ENCODE measurements around the gene UPK1A. TPM values are rescaled to one million over a fixed set of nuclear protein-coding genes. Genes with fewer than 3 reads are reported as not detected.
A peak's percentile ranks its signal among the peaks of the same experiment; 100 is the strongest.

Gene UPK1A
- total RNA-seq (2014; rRNA removed; shearing (Covaris generic)): not detected in 2 replicates
- not detected in 2 replicates for total RNA-seq (2022)
- Bru-seq, nascent RNA: percentile 17 among the genes with signal in this experiment
- BruChase-seq, experiment 1, labeled RNA remaining after a 6-hour chase: percentile 31 among the genes with signal in this experiment
- BruChase-seq, experiment 2, labeled RNA remaining after a 2-hour chase: percentile 30 among the genes with signal in this experiment
- long read RNA-seq: 0 reads

DNA sequence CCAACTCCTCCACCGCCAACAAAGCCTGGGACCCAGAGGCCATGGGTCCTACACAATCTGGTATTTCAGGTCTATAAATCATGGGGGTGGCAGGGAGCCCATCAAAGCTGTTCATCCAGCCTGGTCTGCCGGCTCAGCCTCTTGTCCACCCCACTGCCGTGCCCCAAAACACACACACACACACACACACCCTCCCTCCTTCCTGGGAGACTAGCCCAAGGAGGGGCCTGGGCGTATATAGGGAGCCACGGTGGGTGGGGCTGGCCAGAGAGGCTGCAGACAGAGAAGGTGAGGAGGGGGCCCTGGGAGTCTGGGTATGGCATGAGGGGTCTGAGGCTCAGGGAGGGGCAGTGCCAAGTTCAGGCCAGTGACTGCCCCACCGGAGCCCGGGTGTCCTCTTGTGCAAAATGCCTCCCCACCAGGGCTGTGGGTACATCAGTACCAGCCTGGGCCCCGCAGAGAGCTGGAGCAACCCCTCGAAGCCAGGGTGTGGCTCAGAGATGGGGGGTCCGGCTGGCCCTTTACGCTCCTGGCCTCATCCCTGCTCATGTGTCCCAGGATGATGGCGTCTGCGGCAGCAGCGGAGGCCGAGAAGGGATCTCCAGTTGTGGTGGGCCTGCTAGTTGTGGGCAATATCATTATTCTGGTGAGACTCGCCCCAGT, at the start of gene UPK1A:
Gene UPK1A (plus strand): TSS at position 267 of the 663 bp plus-strand sequence. CDS start 296 bp downstream, at position 563.
- CTCF ChIA-PET (ENCODE audit: unreplicated experiment): no interaction called here
- Histone ChIP-seq H3K9me2 (ENCODE audit: insufficient read depth, low read length) (no peaks in the 10 kb centered on the region), H4K20me1 (ENCODE audit: insufficient read depth, low read length) (no peaks in the 10 kb centered on the region), H3K4me3 (ENCODE audit: low read depth, low read length, poor library complexity, severe bottlenecking) (no peak within 1 kb of the TSS), H3K4me1 (ENCODE audit: insufficient read depth, low read length, poor library complexity, severe bottlenecking) (no peaks in the 10 kb centered on the region), H3K79me2 (ENCODE audit: insufficient read depth, low read depth, low read length) (no peaks in the 10 kb centered on the region), H2AFZ (ENCODE audit: low read length) (no peak within 1 kb of the TSS), H3K9me3 (ENCODE audit: low read length) (no peaks in the 10 kb centered on the region), H3K27ac (ENCODE audit: low read depth, low read length, poor library complexity, severe bottlenecking) (no peak within 1 kb of the TSS), H3K36me3 (ENCODE audit: insufficient read depth, low read length) (peaks cover 19% of the 10 kb centered on the region), H3K4me2 (ENCODE audit: low read length) (no peak within 1 kb of the TSS)
- TF ChIP-seq EZH2phosphoT487 (IDR thresholded peaks at IDR 0.05; ENCODE audit: borderline replicate concordance, low read depth, low read length): no peak
- TF ChIP-seq, protein P1, sequence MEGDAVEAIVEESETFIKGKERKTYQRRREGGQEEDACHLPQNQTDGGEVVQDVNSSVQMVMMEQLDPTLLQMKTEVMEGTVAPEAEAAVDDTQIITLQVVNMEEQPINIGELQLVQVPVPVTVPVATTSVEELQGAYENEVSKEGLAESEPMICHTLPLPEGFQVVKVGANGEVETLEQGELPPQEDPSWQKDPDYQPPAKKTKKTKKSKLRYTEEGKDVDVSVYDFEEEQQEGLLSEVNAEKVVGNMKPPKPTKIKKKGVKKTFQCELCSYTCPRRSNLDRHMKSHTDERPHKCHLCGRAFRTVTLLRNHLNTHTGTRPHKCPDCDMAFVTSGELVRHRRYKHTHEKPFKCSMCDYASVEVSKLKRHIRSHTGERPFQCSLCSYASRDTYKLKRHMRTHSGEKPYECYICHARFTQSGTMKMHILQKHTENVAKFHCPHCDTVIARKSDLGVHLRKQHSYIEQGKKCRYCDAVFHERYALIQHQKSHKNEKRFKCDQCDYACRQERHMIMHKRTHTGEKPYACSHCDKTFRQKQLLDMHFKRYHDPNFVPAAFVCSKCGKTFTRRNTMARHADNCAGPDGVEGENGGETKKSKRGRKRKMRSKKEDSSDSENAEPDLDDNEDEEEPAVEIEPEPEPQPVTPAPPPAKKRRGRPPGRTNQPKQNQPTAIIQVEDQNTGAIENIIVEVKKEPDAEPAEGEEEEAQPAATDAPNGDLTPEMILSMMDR (conservative IDR thresholded peaks at IDR 0.05; ENCODE audit: low read length): no peak
- POLR2A ChIA-PET: no interaction called here
- no peak for DNase-seq (ENCODE audit: low spot score)
- intact Hi-C loops (cut with micrococcal nuclease; ENCODE audit: unreplicated experiment): no loop called here
- BruUV-seq (replicated peaks): no TSS peak

DNA sequence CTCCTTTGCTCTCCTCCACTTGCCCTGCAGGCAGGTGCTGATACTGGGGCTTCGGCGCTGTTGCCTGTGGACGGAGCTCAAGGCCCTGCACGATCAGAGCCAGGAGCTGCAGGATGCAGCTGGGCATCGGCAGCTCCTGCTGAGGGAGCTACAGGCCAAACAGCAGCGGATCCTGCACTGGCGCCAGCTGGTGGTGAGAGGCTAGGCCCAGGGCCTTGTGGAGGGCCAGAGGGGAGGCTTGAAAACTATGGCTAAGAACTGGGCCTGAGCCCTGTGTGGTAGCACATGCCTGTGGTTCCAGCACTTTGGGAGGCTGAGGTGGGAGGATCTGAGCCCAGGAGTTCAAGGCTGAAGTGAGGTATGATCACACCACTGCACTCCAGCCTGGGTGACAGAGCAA, 47.5 kb upstream of the UPK1A start:
- no peaks in the 10 kb centered on the region for H3K9me3 ChIP-seq (ENCODE audit: low read length)
- no peak for TF ChIP-seq EZH2phosphoT487 (IDR thresholded peaks at IDR 0.05; ENCODE audit: borderline replicate concordance, low read depth, low read length)
- TF ChIP-seq, protein P1 (conservative IDR thresholded peaks at IDR 0.05; ENCODE audit: low read length): 0 out of 2 replicates have a peak, but pooled peaks have one; percentile 23
- ChIA-PET POLR2A (no interaction called here), CTCF (ENCODE audit: unreplicated experiment) (no interaction called here)
- BruUV-seq (replicated peaks): no TSS peak
- DNase-seq (ENCODE audit: low spot score): no peak
- no peak overlapping the region for H3K4me3 ChIP-seq (ENCODE audit: low read depth, low read length, poor library complexity, severe bottlenecking)
- peaks cover 35% of the 10 kb centered on the region; the same call in 1 of the 2 replicates for H3K36me3 ChIP-seq (ENCODE audit: insufficient read depth, low read length)
- H3K4me2 ChIP-seq (ENCODE audit: low read length): no peak overlapping the region
- H2AFZ ChIP-seq (ENCODE audit: low read length): no peak overlapping the region
- intact Hi-C loops (cut with micrococcal nuclease; ENCODE audit: unreplicated experiment): no loop called here
- H3K4me1 ChIP-seq (ENCODE audit: insufficient read depth, low read length, poor library complexity, severe bottlenecking): peaks cover under 1% of the 10 kb centered on the region
- no peaks in the 10 kb centered on the region for H3K79me2 ChIP-seq (ENCODE audit: insufficient read depth, low read depth, low read length)
- H3K27ac ChIP-seq (ENCODE audit: low read depth, low read length, poor library complexity, severe bottlenecking): no peak overlapping the region
- no peaks in the 10 kb centered on the region for H3K9me2 ChIP-seq (ENCODE audit: insufficient read depth, low read length)
- H4K20me1 ChIP-seq (ENCODE audit: insufficient read depth, low read length): no peaks in the 10 kb centered on the region
